Stimulated activated naive CD8-positive, alpha-beta T cell treated with anti-CD3 and anti-CD28 coated beads, Interleukin-15, amount 100 ng/mL, for 72 hours (primary cell): ENCODE data around the gene LSM3.

Source experiments
- ATAC-seq: fragments of 150-1000 bp; cut with Tn5 transposase; 2 replicates; pipeline ENCODE4 v1.10.0; 2021; ENCODE audit warnings: mild to moderate bottlenecking, moderate library complexity
- DNase-seq, 2 donors: peaks; one replicate each; pipeline ENCODE4 v3.0.0; 2021 to 2022
- H3K27ac Mint-ChIP-seq, 2 donors: one replicate each; pipeline ENCODE4 v1.8.0; 2022; ENCODE audit warnings: mild to moderate bottlenecking in 2 of 2, mixed read lengths in 2 of 2, moderate library complexity in 2 of 2
- H3K27me3 Mint-ChIP-seq: one replicate; pipeline ENCODE4 v1.8.0; 2022; ENCODE audit warnings: mixed read lengths
- H3K4me1 Mint-ChIP-seq: one replicate; pipeline ENCODE4 v1.8.0; 2022; ENCODE audit warnings: mild to moderate bottlenecking, mixed read lengths
- H3K4me3 Mint-ChIP-seq, 2 donors: one replicate each; pipeline ENCODE4 v1.8.0; 2022; ENCODE audit warnings: mild to moderate bottlenecking in 2 of 2, mixed read lengths in 2 of 2, moderate library complexity in 1 of 2
- H3K9me3 Mint-ChIP-seq, 2 donors: one replicate each; pipeline ENCODE4 v1.8.0; 2022; ENCODE audit warnings: mixed read lengths in 2 of 2

The LSM3 gene

DNA sequence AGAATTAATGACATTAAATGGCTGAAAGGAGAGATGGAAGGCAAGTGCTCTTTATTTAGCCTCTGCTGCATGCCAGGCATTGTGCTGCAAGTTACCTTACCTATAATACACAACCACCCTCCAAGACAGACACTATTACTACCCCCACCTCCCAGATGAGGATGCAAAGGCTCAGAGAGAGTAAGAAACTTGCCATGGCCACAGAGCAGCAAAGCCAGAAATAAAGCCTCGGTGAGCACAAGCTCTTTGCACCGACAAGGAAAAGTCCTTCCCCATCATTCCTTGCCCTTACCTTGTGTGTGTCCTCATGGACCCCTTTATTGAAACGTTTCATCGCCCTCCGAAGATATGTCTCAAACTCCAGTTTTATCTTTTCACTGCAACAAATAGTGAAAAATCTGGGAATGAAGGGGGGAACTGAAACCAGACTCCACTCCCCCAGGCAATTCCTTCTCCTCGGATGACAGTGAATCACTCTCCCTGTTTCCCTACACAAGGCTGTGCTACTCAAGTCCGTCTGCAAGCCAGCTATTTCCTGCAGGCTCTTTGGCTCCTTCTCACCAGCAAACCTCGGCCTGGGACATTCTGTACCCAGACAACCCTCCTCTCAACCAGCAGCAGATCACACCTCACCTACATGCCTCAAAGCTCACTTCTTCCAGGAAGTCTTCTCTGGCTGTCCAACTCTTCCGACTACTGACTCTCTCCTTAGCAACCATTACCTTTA lies 11.6 kb upstream of the LSM3 start:
- Mint-ChIP-seq H3K27ac (peak overlapping the region in 1 of 2 donors; percentile 4), H3K9me3 (peaks cover 6 to 8% of the 10 kb centered on the region in 2 donors), H3K4me3 (no peak overlapping the region), H3K4me1 (peaks cover 22% of the 10 kb centered on the region), H3K27me3 (no peaks in the 10 kb centered on the region)
- ATAC-seq (no peak), DNase-seq (no peak)

GRCh38 chr3:14169435-14169834 lies 9.2 kb upstream of the LSM3 start:
- ATAC-seq (no peak), DNase-seq (no peak)
- H3K9me3 Mint-ChIP-seq = no peaks in the 10 kb centered on the region
- H3K27me3 Mint-ChIP-seq = no peaks in the 10 kb centered on the region
- H3K4me1 Mint-ChIP-seq = peaks cover 26% of the 10 kb centered on the region
- peak overlapping the region in 1 of 2 donors; percentile 23 for H3K27ac Mint-ChIP-seq
- H3K4me3 Mint-ChIP-seq = no peak overlapping the region

DNA sequence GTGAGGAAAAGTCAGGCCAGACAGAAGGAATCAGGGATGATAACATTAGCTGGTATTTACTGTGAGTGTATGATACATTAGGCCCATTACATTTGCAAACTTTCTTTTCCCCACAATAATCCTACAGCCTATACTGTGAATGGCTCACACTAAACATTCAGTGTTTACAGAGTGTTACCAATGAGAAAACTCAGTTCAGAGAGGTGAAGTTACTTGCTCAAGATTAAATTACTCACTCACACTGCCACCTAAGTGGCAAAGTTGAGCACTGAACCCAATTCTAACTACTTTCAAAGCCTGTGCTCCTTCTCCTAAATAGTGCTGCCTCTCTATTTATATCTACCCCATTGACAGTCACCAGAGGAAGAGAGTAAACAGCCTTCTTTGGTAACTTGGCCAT lies 8.7 kb upstream of the LSM3 start:
- Mint-ChIP-seq H3K4me3 (no peak overlapping the region), H3K27ac (peak overlapping the region in 1 of 2 donors; percentile 73), H3K27me3 (no peaks in the 10 kb centered on the region), H3K9me3 (no peaks in the 10 kb centered on the region), H3K4me1 (peaks cover 30% of the 10 kb centered on the region)
- no peak for DNase-seq
- ATAC-seq = no peak

DNA sequence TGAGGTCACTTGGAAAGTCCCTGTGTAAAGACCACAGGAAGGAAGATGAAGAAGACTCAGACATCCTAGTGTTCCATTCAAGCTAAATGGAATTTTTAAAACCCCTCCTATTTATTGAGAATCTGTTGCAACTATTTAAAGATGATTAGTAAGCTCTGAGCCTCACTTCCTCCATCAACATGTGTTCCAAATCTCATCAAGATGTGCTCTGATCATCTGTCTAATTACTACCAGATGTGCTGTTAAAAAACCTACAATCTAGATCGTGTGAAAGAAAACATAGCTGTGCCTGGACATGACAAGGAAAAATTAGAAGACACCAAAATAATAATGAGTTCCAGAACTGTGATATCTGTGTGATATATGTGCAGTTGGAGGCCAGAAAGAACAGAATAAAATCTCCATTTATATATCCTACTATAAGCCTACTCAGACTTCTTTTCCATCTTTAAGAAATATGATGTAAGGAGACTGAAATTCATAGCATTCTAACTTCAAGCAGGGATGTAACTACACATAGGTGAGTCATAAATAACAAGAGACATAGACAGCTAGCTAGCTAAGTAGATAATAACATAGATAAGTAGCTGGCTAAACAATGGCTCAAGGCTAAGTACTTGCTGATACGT lies 8.0 kb upstream of the LSM3 start:
- Mint-ChIP-seq H3K27ac (peak overlapping the region; percentile 57 to 73), H3K27me3 (no peaks in the 10 kb centered on the region), H3K9me3 (no peaks in the 10 kb centered on the region), H3K4me3 (peak overlapping the region in 1 of 2 donors; percentile 46), H3K4me1 (peaks cover 38% of the 10 kb centered on the region)
- DNase-seq (no peak), ATAC-seq (no peak)

DNA sequence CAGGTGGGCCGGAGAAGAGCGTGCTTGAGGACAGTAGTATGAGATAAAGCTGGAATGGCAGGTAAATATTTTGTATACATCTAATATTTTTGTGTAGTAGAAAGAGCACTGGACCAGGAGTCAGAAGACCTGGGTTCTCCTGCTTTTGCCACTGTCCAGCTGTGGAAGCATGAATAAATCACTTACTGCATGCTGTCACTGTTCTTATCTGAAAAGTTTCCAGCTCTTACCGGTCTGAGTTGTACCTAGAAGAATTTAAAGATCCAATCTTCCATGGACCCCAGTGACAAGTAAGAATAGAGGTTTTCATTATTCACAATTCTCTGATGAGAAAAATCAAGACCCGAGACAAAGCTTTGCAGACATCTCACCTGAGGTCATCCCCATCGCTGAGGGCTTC lies 6.1 kb upstream of the LSM3 start:
- no peaks in the 10 kb centered on the region for H3K9me3 Mint-ChIP-seq
- no peak for DNase-seq
- no peaks in the 10 kb centered on the region for H3K27me3 Mint-ChIP-seq
- H3K4me3 Mint-ChIP-seq = no peak overlapping the region
- no peak overlapping the region for H3K27ac Mint-ChIP-seq
- H3K4me1 Mint-ChIP-seq = peaks cover 55% of the 10 kb centered on the region
- no peak for ATAC-seq

DNA sequence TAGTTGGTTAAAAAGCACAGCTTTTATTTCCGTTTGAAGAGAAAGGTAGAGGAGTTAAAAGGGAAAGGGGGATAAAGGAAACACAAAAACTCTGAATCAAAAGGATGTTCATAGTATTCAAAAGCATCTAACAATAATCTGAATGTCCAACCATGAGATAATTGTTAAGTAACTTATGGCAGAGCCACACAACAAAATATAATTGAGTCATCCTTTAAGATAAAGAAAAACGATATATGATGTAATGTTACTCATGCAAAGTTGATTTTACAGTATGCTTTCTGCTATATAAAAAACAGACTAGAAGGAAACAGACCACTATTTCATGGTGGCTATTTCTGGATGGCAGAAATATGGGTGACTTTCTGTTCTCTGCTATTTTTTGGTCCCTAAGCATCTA lies 4.1 kb upstream of the LSM3 start:
- Mint-ChIP-seq H3K27ac (peak overlapping the region in 1 of 2 donors; percentile 3), H3K4me3 (peak overlapping the region in 1 of 2 donors; percentile 8), H3K27me3 (no peaks in the 10 kb centered on the region), H3K9me3 (no peaks in the 10 kb centered on the region), H3K4me1 (peaks cover 62% of the 10 kb centered on the region)
- ATAC-seq = no peak
- DNase-seq = no peak

DNA sequence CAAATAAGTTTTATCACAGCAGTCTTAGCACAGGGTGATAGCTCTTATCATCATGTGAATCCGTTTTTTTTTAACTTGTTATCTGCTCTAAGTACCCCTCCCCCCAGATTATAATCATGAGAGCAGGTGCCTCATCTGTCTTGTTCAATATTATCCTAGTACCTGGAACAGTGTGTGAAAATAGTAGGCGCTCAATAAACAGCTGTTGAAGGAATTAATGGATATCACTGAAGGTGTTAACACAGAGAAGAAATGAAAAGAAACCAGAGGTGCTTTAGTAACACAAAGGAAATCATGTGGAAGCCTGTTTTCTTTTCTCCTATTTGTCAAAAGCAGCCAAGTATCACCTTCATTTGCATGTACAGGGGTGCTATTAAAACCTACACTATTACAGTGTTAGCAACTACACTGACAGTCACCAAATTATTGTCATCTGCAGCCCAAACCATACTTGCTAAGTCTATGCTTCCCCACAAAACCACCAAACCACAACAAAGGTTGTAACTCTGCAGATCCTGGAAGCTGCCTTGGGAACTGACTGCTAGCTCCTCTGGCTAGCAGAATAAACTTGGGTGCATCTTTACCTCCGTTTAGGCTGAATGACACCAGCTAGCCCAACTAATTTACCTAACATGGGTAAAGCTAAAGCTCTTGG lies 3.1 kb upstream of the LSM3 start:
- peak; percentile 76 for ATAC-seq

GRCh38 chr3:14177580-14178246 lies 904 bp upstream of the LSM3 start:
- DNase-seq (no peak), ATAC-seq (peak; percentile 8)
- H3K9me3 Mint-ChIP-seq = no peaks in the 10 kb centered on the region
- H3K4me1 Mint-ChIP-seq = peaks cover 66% of the 10 kb centered on the region
- peak overlapping the region; percentile 99 to 100 for H3K27ac Mint-ChIP-seq
- H3K4me3 Mint-ChIP-seq = peak overlapping the region; percentile 97 to 100
- H3K27me3 Mint-ChIP-seq = no peaks in the 10 kb centered on the region

More for the DNA sequence above, 3.1 kb upstream of the LSM3 start:
- DNase-seq = peak; percentile 46 to 60
- Mint-ChIP-seq H3K4me1 (peaks cover 63% of the 10 kb centered on the region), H3K27ac (peak overlapping the region in 1 of 2 donors; percentile 87), H3K9me3 (no peaks in the 10 kb centered on the region), H3K4me3 (peak overlapping the region; percentile 49 to 61), H3K27me3 (no peaks in the 10 kb centered on the region)

DNA sequence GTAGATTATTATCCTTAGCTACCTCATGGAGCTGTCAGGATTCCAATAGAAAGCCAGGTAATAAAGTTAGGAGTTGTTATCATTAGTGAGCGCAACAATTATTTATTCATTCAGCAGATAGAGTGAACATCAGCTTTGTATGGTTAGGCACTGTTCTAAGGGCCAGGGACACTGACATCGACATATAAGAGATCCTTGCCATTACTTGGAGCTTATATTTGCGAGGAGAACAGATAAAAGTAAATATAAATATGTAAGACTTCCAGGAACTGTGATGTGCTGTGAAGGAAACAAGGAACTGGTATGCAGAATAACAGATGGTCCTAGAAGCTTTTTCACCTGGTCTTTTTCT lies 473 bp downstream of the LSM3 start:
- no peaks in the 10 kb centered on the region for H3K9me3 Mint-ChIP-seq
- H3K27me3 Mint-ChIP-seq = no peaks in the 10 kb centered on the region
- peak overlapping the region; percentile 99 to 100 for H3K27ac Mint-ChIP-seq
- peaks cover 73% of the 10 kb centered on the region for H3K4me1 Mint-ChIP-seq
- DNase-seq (no peak), ATAC-seq (no peak)
- H3K4me3 Mint-ChIP-seq = peak overlapping the region; percentile 97 to 100

GRCh38 chr3:14179795-14180194 lies 1.2 kb downstream of the LSM3 start:
- Mint-ChIP-seq H3K4me1 (peaks cover 66% of the 10 kb centered on the region), H3K4me3 (peak overlapping the region; percentile 97 to 100)

DNA sequence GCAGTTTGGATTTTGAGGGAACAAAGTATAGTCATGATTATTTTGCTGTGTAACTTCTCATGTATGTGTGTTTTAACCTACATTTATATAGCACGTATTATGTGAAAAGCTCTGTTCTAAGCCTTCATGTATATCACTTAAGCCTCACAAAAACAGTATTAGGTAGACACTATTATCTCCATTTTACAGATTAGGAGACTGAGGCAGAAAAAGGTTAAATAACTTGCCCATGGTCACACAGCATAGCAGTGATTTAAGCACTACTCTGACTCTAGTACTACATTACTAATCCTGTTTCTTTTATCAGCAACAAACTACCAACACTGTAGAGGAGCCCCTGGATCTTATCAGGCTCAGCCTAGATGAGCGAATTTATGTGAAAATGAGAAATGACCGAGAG lies 2.6 kb downstream of the LSM3 start:
- ATAC-seq (no peak), DNase-seq (no peak)
- H3K4me3 Mint-ChIP-seq = no peak overlapping the region
- no peaks in the 10 kb centered on the region for H3K9me3 Mint-ChIP-seq
- no peak overlapping the region for H3K27ac Mint-ChIP-seq
- peaks cover 51% of the 10 kb centered on the region for H3K4me1 Mint-ChIP-seq
- H3K27me3 Mint-ChIP-seq = no peaks in the 10 kb centered on the region

More at GRCh38 chr3:14179795-14180194, 1.2 kb downstream of the LSM3 start:
- DNase-seq (no peak), ATAC-seq (no peak)
- H3K27me3 Mint-ChIP-seq = no peaks in the 10 kb centered on the region
- no peaks in the 10 kb centered on the region for H3K9me3 Mint-ChIP-seq
- peak overlapping the region; percentile 99 to 100 for H3K27ac Mint-ChIP-seq

- Mint-ChIP-seq H3K4me1 (peaks cover 35% of the 10 kb centered on the region), H3K9me3 (no peaks in the 10 kb centered on the region), H3K27me3 (no peaks in the 10 kb centered on the region), H3K27ac (no peak overlapping the region), H3K4me3 (no peak overlapping the region)
- ATAC-seq = no peak
- no peak for DNase-seq
Measured at GRCh38 chr3:14183015-14183577, 4.5 kb downstream of the LSM3 start.

DNA sequence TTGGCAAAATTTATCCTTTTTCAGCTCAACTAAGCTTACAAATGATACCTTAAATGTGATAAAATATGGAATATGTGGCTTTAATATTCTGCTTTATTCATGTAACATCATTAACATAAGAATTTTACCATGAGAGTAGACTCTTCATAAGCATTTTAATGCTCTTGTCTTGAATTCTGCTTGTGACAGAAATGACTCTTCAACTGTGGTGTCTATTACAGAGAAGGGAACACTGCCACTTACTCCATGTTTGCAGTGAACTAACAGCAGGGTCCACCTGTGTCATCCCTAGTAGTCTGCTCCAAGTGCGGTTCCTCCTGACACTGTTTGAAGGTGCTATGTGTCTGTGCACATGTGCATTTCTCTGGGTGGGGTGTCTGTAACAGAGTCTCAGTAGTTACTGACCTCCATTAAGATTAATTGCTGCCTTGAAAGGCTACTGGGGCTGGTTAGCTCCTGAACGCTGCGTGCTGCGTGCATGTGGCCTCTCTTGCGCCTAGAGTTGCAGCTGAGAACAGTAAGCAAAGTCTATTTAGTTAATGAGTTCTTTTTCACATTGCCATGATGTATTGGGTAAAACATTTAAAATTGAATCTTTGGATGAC lies 8.3 kb downstream of the LSM3 start:
- no peak overlapping the region for H3K4me3 Mint-ChIP-seq
- H3K27ac Mint-ChIP-seq = no peak overlapping the region
- DNase-seq (no peak), ATAC-seq (no peak)
- H3K27me3 Mint-ChIP-seq = no peaks in the 10 kb centered on the region
- H3K9me3 Mint-ChIP-seq = no peaks in the 10 kb centered on the region
- H3K4me1 Mint-ChIP-seq = peaks cover 52% of the 10 kb centered on the region

- no peak for DNase-seq
- Mint-ChIP-seq H3K27me3 (no peaks in the 10 kb centered on the region), H3K4me1 (peaks cover 53% of the 10 kb centered on the region), H3K9me3 (no peaks in the 10 kb centered on the region), H3K27ac (no peak overlapping the region), H3K4me3 (no peak overlapping the region)
- no peak for ATAC-seq
Measured at GRCh38 chr3:14188041-14188754, 9.6 kb downstream of the LSM3 start.

DNA sequence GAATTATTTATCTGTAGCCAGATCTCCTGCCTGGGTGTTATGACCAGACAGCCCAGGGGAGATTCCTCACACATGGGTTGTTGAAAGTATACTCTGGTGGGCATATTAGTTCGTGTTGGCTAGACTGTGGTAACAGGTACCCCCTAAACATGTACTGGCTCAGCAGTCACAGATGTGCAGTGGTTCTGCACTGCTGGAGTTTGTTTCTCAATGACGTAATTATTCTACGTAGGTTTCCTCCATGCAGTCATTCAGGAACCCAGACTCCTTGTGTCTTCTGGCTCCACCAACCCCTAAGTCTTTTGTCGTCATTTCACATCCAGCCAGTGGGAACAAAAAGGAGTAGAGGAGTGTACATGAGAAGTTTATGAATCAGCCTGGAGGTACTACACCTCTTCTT lies 16.2 kb downstream of the LSM3 start:
- H3K4me1 Mint-ChIP-seq = peaks cover 38% of the 10 kb centered on the region
- no peak for ATAC-seq
- no peak for DNase-seq
- no peaks in the 10 kb centered on the region for H3K27me3 Mint-ChIP-seq
- H3K27ac Mint-ChIP-seq = no peak overlapping the region
- H3K9me3 Mint-ChIP-seq = no peaks in the 10 kb centered on the region
- no peak overlapping the region for H3K4me3 Mint-ChIP-seq
